Measurements from ENCODE around the gene YBX1. TPM values are rescaled to one million over a fixed set of nuclear protein-coding genes. Genes with fewer than 3 reads are reported as not detected.
"Not testable (repeated sequence)": the region's sequence is repeated elsewhere in the genome, so short reads cannot be mapped to it uniquely, and the experiment has no call there.

Gene YBX1
- total RNA-seq, 4 donors from 2014 or later, result 368 to 678 (median 607) TPM

DNA sequence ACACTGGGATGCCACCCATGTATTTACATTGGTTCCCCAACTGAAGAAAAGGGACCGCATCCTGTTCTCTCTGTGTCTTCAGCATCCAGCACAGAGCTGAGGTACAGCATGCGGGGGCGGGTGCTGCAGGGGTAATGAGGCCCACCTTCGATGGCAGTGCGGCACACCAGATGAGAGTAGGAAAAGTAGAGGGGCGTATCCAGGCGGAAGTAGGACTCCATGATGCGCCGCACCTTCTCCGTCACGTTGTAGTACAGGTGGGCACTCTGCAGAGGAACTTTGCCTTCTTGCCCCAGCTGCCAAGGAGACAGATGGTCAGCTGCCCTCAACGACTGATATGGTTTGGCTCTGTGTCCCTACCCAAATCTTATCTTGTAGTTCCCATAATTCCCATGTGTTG lies 67.8 kb downstream of the YBX1 start:
- no peaks in the 10 kb centered on the region for H3K27me3 ChIP-seq
- 97% methylated on average over 12 of the region's 12 CpGs for WGBS, 2 donors
- DNase-seq, result no peak
- H3K36me3 ChIP-seq, result peaks cover 36 to 41% of the 10 kb centered on the region in 2 donors
- intact Hi-C loops (cut with DNase I), result no loop called here
- no peak for TF ChIP-seq POLR2A (IDR thresholded peaks at IDR 0.05)
- TF ChIP-seq, protein P1, sequence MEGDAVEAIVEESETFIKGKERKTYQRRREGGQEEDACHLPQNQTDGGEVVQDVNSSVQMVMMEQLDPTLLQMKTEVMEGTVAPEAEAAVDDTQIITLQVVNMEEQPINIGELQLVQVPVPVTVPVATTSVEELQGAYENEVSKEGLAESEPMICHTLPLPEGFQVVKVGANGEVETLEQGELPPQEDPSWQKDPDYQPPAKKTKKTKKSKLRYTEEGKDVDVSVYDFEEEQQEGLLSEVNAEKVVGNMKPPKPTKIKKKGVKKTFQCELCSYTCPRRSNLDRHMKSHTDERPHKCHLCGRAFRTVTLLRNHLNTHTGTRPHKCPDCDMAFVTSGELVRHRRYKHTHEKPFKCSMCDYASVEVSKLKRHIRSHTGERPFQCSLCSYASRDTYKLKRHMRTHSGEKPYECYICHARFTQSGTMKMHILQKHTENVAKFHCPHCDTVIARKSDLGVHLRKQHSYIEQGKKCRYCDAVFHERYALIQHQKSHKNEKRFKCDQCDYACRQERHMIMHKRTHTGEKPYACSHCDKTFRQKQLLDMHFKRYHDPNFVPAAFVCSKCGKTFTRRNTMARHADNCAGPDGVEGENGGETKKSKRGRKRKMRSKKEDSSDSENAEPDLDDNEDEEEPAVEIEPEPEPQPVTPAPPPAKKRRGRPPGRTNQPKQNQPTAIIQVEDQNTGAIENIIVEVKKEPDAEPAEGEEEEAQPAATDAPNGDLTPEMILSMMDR (IDR thresholded peaks at IDR 0.05), result no peak
- no peak overlapping the region for H3K4me3 ChIP-seq (replicated peaks in 1 of 3)
- H3K4me1 ChIP-seq, result no peaks in the 10 kb centered on the region
- no peaks in the 10 kb centered on the region for H3K9me3 ChIP-seq
- no peak overlapping the region for H3K27ac ChIP-seq

DNA sequence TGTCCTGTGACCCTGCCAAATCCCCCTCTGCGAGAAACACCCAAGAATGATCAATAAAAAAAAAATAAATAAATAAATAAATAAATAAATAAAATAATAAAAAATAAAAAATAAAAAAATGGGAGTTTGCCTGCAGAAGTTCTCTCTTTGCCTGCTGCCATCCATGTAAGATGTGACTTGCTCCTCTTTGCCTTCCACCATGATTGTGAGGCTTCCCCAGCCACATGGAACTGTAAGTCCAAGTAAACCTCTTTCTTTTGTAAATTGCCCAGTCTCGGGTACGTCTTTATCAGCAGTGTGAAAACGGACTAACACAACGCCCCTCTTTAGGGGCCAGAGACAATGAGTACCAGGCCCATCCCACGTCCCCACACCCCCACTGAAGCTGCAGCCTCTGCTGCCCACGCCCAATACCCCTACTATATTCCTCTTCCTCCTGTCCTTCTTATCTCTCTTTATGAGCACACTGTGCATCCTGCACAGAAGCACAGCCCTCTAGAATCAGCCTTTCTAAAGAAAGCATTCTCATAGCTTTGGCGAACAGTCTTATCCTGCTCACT lies 69.4 kb downstream of the YBX1 start:
- H3K9me3 ChIP-seq; H3K27me3 ChIP-seq; H3K4me1 ChIP-seq; DNase-seq; H3K27ac ChIP-seq; H3K4me3 ChIP-seq (replicated peaks in 1 of 3); intact Hi-C loops (cut with DNase I): not testable (repeated sequence)
- whole genome bisulfite sequencing, 2 donors, result 96% methylated on average over 8 of the region's 8 CpGs
- H3K36me3 ChIP-seq, result peaks cover 43 to 45% of the 10 kb centered on the region in 2 donors

DNA sequence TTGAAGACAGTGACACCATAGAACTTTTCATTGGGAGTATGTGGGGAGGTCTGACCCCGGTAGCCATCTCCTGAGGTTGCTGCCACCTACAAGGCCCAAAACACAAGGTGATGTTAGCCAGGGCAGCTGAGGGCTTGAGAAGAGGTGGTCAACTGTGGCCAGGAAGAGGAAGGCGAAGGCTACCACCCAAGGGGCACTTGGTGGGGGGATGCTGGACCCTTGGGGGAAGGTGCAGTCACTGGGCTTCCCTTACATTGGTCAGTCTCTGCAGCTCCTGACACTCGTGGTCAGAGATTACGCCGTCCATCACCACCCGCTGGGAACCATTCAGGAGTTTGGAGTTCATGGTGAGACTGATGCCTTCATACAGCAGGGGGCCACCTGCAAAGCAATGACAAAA lies 70.1 kb downstream of the YBX1 start:
- no peak overlapping the region for H3K4me3 ChIP-seq (replicated peaks in 1 of 3)
- WGBS, 2 donors, result 91 to 95% methylated on average over 6 of the region's 6 CpGs

DNA sequence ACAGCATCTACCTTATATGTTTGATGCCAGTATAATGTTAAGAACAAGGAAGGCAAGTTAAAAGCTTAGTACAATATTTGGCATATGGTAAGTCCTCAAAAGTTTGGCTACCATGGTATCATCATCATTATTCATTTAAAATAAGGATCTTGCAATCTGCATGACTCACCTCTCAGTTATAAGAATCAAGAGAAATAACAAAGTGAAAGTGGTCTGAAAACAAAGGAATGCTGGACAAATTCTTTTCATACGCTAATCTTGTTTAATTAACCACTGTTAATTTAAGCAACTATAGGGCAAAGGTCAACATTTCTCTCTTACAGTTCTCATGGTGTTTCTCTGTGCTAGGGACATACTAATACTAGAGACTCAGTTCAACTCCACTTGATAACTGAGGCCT lies 70.9 kb downstream of the YBX1 start:
- peaks cover 46 to 47% of the 10 kb centered on the region in 2 donors for H3K36me3 ChIP-seq

More for the DNA sequence above, 70.1 kb downstream of the YBX1 start:
- no peaks in the 10 kb centered on the region for H3K9me3 ChIP-seq
- intact Hi-C loops (cut with DNase I), result no loop called here
- H3K27me3 ChIP-seq, result no peaks in the 10 kb centered on the region
- no peak for DNase-seq
- no peak overlapping the region for H3K27ac ChIP-seq
- TF ChIP-seq POLR2A (IDR thresholded peaks at IDR 0.05), result no peak
- TF ChIP-seq, protein P1 (IDR thresholded peaks at IDR 0.05), result no peak
- peaks cover 40 to 43% of the 10 kb centered on the region in 2 donors for H3K36me3 ChIP-seq
- H3K4me1 ChIP-seq, result no peaks in the 10 kb centered on the region

More for the DNA sequence above, 70.9 kb downstream of the YBX1 start:
- no peaks in the 10 kb centered on the region for H3K9me3 ChIP-seq
- no peaks in the 10 kb centered on the region for H3K4me1 ChIP-seq
- 94% methylated on average over 1 of the region's 1 CpG for WGBS, 2 donors
- no peak overlapping the region for H3K27ac ChIP-seq
- H3K27me3 ChIP-seq, result no peaks in the 10 kb centered on the region
- DNase-seq, result no peak
- TF ChIP-seq POLR2A (IDR thresholded peaks at IDR 0.05), result no peak
- TF ChIP-seq, protein P1 (IDR thresholded peaks at IDR 0.05), result no peak
- H3K4me3 ChIP-seq (replicated peaks in 1 of 3), result no peak overlapping the region
- intact Hi-C loops (cut with DNase I), result no loop called here

Other genes starting within 250 kb of the YBX1 start
- 1 to 10 TPM; 3.5 to 6.5 (median 5.6) TPM for gene ZMYND12, start 226.4 kb upstream of the YBX1 start, total RNA-seq
- gene PPCS, start 225.9 kb upstream of the YBX1 start, total RNA-seq, result 100 to 1,000 TPM in 2 of 4 donors, 10 to 100 TPM in 2; 51.9 to 135 (median 89.8) TPM
- gene CCDC30, start 219.1 kb upstream of the YBX1 start, total RNA-seq, result 10 to 100 TPM; 20.1 to 56.7 (median 22.7) TPM
- 10 to 100 TPM; 26.4 to 45.9 (median 40.3) TPM for gene PPIH, start 24.0 kb upstream of the YBX1 start, total RNA-seq
- not detected for gene CLDN19, start 57.8 kb downstream of the YBX1 start, total RNA-seq
- 10 to 100 TPM; 16.6 to 28.0 (median 24.2) TPM for gene P3H1, start 84.6 kb downstream of the YBX1 start, total RNA-seq
- 1 to 10 TPM; 4.2 to 7.2 (median 4.7) TPM for gene C1orf50, start 84.8 kb downstream of the YBX1 start, total RNA-seq
- 1 to 10 TPM in 1 of 4 donors, under 1 TPM in 1, not detected in 2; 0.11 to 2.6 TPM for gene TMEM269, start 102.6 kb downstream of the YBX1 start, total RNA-seq
- 10 to 100 TPM; 23.7 to 36.5 (median 28.9) TPM for gene ERMAP, start 134.7 kb downstream of the YBX1 start, total RNA-seq
- gene SVBP, start 135.0 kb downstream of the YBX1 start, total RNA-seq, result 10 to 100 TPM; 20.4 to 29.0 (median 21.6) TPM
- gene ZNF691, start 164.2 kb downstream of the YBX1 start, total RNA-seq, result 10 to 100 TPM; 17.9 to 25.8 (median 21.5) TPM